ENCODE results near the gene GRAMD2A.

GRCh38 chr15:72189250-72189902 lies 8.2 kb downstream of the GRAMD2A start:
- TF ChIP-seq CTCF (IDR thresholded peaks at IDR 0.05) (no peak), POLR2A (IDR thresholded peaks at IDR 0.05) (no peak)

Measured in uterus (tissue), 2 donors.